ENCODE measurements around the gene STK40. TPM values are rescaled to one million over a fixed set of nuclear protein-coding genes. Genes with fewer than 3 reads are reported as not detected.
A peak's percentile ranks its signal among the peaks of the same experiment; 100 is the strongest.

The STK40 gene
- total and polyA plus RNA-seq, 4 donors: 33.2 to 95.7 (median 49.7) TPM

DNA sequence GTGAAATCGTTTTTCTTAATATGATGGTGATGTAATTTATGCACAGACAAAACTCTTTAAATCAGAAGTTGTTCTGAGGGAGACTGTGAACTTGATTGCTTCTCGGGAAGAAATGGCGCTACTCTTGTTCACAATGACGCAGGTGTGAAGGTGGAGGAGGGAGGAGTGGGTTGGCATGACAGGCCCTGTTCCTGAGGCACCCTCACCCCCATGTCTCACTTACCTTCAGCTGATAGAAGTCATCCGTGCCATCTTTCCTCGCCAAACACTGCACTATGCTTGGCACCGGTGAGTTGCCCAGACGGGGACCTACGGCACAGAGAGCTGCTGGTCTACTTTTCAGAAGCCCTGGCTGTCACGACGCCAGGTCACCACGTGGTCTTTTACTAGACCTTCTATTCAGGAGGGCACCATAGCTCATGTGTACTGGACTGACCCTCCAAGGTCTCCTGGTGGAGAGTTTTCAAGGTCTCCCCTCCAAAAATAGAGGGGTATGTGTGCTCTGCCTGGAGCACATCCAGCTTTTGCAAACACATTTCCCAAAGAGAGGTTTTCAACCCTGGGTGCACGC is 27.1 kb downstream of the STK40 start:
- Histone ChIP-seq H3K27me3 (ENCODE audit: control insufficient read depth in 1 of 2, insufficient read depth in 2 of 2, low read length in 1 of 2) (no peaks in the 10 kb centered on the region), H3K36me3 (ENCODE audit: control insufficient read depth in 1 of 2, insufficient read depth in 2 of 2, low read length in 1 of 2) (peaks cover 3 to 9% of the 10 kb centered on the region in 2 donors), H3K4me1 (ENCODE audit: control insufficient read depth in 1 of 2, insufficient read depth in 2 of 2, low read length in 2 of 2) (no peaks in the 10 kb centered on the region), H3K9me3 (ENCODE audit: control insufficient read depth, low read length) (no peaks in the 10 kb centered on the region), H3K27ac (ENCODE audit: low read depth in 1 of 2, low read length in 2 of 2) (no peak overlapping the region), H3K4me3 (ENCODE audit: low read length in 2 of 2) (no peak overlapping the region)
- WGBS, 2 donors: 88 to 89% methylated on average over 13 of the region's 13 CpGs
- intact Hi-C loops (cut with DNase I): no loop called here
- DNase-seq (no peak), ATAC-seq (ENCODE audit: low FRiP score) (no peak)

DNA sequence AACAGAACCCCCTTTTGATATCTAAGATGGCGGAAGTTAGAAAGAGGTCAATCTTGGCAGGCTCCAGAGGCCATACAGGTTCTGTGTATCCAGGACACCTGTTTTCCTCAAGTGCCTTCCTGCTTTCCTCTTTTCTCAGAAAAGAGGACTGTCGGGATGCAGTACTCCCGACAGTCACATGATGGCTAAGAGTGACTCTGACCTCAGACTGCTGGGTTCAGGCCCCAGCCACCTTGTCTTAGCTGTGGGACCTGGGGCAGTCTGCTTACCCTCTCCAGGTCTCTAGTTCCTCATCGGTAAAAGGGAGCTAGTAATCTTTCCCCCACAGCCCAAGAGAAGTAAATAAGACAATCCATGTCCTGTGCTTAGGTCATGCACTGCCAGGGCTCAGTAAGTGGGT is 29.9 kb downstream of the STK40 start:
- Histone ChIP-seq H3K4me1 (ENCODE audit: control insufficient read depth in 1 of 2, insufficient read depth in 2 of 2, low read length in 2 of 2) (peaks cover 0 to 2% of the 10 kb centered on the region in 2 donors), H3K4me3 (ENCODE audit: low read length in 2 of 2) (no peak overlapping the region), H3K36me3 (ENCODE audit: control insufficient read depth in 1 of 2, insufficient read depth in 2 of 2, low read length in 1 of 2) (peaks cover 3 to 9% of the 10 kb centered on the region in 2 donors), H3K27ac (ENCODE audit: low read depth in 1 of 2, low read length in 2 of 2) (no peak overlapping the region), H3K27me3 (ENCODE audit: control insufficient read depth in 1 of 2, insufficient read depth in 2 of 2, low read length in 1 of 2) (no peaks in the 10 kb centered on the region), H3K9me3 (ENCODE audit: control insufficient read depth, low read length) (no peaks in the 10 kb centered on the region)
- WGBS, 2 donors: 74 to 76% methylated on average over 4 of the region's 4 CpGs
- intact Hi-C loops (cut with DNase I): no loop called here
- no peak for DNase-seq
- ATAC-seq (ENCODE audit: low FRiP score): no peak

GRCh38 chr1:36354486-36354885 is 31.2 kb downstream of the STK40 start:
- WGBS, 2 donors: 86 to 89% methylated on average over 11 of the region's 11 CpGs
- Histone ChIP-seq H3K27ac (ENCODE audit: low read depth in 1 of 2, low read length in 2 of 2) (no peak overlapping the region), H3K27me3 (ENCODE audit: control insufficient read depth in 1 of 2, insufficient read depth in 2 of 2, low read length in 1 of 2) (no peaks in the 10 kb centered on the region), H3K36me3 (ENCODE audit: control insufficient read depth in 1 of 2, insufficient read depth in 2 of 2, low read length in 1 of 2) (peaks cover 3 to 9% of the 10 kb centered on the region in 2 donors), H3K4me1 (ENCODE audit: control insufficient read depth in 1 of 2, insufficient read depth in 2 of 2, low read length in 2 of 2) (peaks cover 0 to 2% of the 10 kb centered on the region in 2 donors), H3K4me3 (ENCODE audit: low read length in 2 of 2) (no peak overlapping the region), H3K9me3 (ENCODE audit: control insufficient read depth, low read length) (no peaks in the 10 kb centered on the region)
- no peak for ATAC-seq (ENCODE audit: low FRiP score)
- intact Hi-C loops (cut with DNase I): loop anchor here in 1 of 2 donors (5.0 kb wide), 1 partner anchor 33 kb away; the partner anchor contains the start of gene STK40
- DNase-seq: no peak

GRCh38 chr1:36352910-36353878 is 32.5 kb downstream of the STK40 start:
- intact Hi-C loops (cut with DNase I): loop anchor here in 1 of 2 donors (5.0 kb wide), 1 partner anchor 34 kb away; the partner anchor contains the start of gene STK40
- DNase-seq: no peak
- Histone ChIP-seq H3K9me3 (ENCODE audit: control insufficient read depth, low read length) (no peaks in the 10 kb centered on the region), H3K27me3 (ENCODE audit: control insufficient read depth in 1 of 2, insufficient read depth in 2 of 2, low read length in 1 of 2) (no peaks in the 10 kb centered on the region), H3K27ac (ENCODE audit: low read depth in 1 of 2, low read length in 2 of 2) (peak overlapping the region; percentile 5 to 92), H3K4me1 (ENCODE audit: control insufficient read depth in 1 of 2, insufficient read depth in 2 of 2, low read length in 2 of 2) (peaks cover 0 to 2% of the 10 kb centered on the region in 2 donors), H3K4me3 (ENCODE audit: low read length in 2 of 2) (no peak overlapping the region), H3K36me3 (ENCODE audit: control insufficient read depth in 1 of 2, insufficient read depth in 2 of 2, low read length in 1 of 2) (peaks cover 0 to 9% of the 10 kb centered on the region in 2 donors)
- no peak for ATAC-seq (ENCODE audit: low FRiP score)
- WGBS, 2 donors: 72 to 77% methylated on average over 15 of the region's 15 CpGs

- WGBS, 2 donors: 62 to 63% methylated on average over 13 of the region's 13 CpGs
- Histone ChIP-seq H3K4me3 (ENCODE audit: low read length in 2 of 2) (no peak overlapping the region), H3K9me3 (ENCODE audit: control insufficient read depth, low read length) (no peaks in the 10 kb centered on the region), H3K4me1 (ENCODE audit: control insufficient read depth in 1 of 2, insufficient read depth in 2 of 2, low read length in 2 of 2) (peaks cover 0 to 2% of the 10 kb centered on the region in 2 donors), H3K27me3 (ENCODE audit: control insufficient read depth in 1 of 2, insufficient read depth in 2 of 2, low read length in 1 of 2) (no peaks in the 10 kb centered on the region), H3K27ac (ENCODE audit: low read depth in 1 of 2, low read length in 2 of 2) (peak overlapping the region; percentile 6 to 92), H3K36me3 (ENCODE audit: control insufficient read depth in 1 of 2, insufficient read depth in 2 of 2, low read length in 1 of 2) (peaks cover 0 to 6% of the 10 kb centered on the region in 2 donors)
- intact Hi-C loops (cut with DNase I): loop anchor here in 1 of 2 donors (5.0 kb wide), 1 partner anchor 35 kb away; the partner anchor contains the start of gene STK40
- no peak for ATAC-seq (ENCODE audit: low FRiP score)
- no peak for DNase-seq
Measured at GRCh38 chr1:36352125-36352909, 33.4 kb downstream of the STK40 start.

- ATAC-seq (ENCODE audit: low FRiP score) (peak; percentile 46), DNase-seq (peak; percentile 74 to 84)
- Histone ChIP-seq H3K27ac (ENCODE audit: low read depth in 1 of 2, low read length in 2 of 2) (peak overlapping the region; percentile 25 to 92), H3K9me3 (ENCODE audit: control insufficient read depth, low read length) (no peaks in the 10 kb centered on the region), H3K4me3 (ENCODE audit: low read length in 2 of 2) (no peak overlapping the region), H3K36me3 (ENCODE audit: control insufficient read depth in 1 of 2, insufficient read depth in 2 of 2, low read length in 1 of 2) (peaks cover 0 to 3% of the 10 kb centered on the region in 2 donors), H3K27me3 (ENCODE audit: control insufficient read depth in 1 of 2, insufficient read depth in 2 of 2, low read length in 1 of 2) (no peaks in the 10 kb centered on the region), H3K4me1 (ENCODE audit: control insufficient read depth in 1 of 2, insufficient read depth in 2 of 2, low read length in 2 of 2) (peaks cover 0 to 2% of the 10 kb centered on the region in 2 donors)
- intact Hi-C loops (cut with DNase I): loop anchor here in 1 of 2 donors (5.0 kb wide), 1 partner anchor 36 kb away; the partner anchor contains the start of gene STK40
- WGBS, 2 donors: 6 to 14% methylated on average over 14 of the region's 14 CpGs
Measured at GRCh38 chr1:36351227-36351977, 34.3 kb downstream of the STK40 start.

GRCh38 chr1:36350659-36351226 is 35.0 kb downstream of the STK40 start:
- H3K4me1 ChIP-seq (ENCODE audit: control insufficient read depth in 1 of 2, insufficient read depth in 2 of 2, low read length in 2 of 2): peaks cover 0 to 2% of the 10 kb centered on the region in 2 donors
- H3K36me3 ChIP-seq (ENCODE audit: control insufficient read depth in 1 of 2, insufficient read depth in 2 of 2, low read length in 1 of 2): peaks cover 0 to 3% of the 10 kb centered on the region in 2 donors
- WGBS, 2 donors: 1 to 3% methylated on average over 13 of the region's 13 CpGs
- no peaks in the 10 kb centered on the region for H3K9me3 ChIP-seq (ENCODE audit: control insufficient read depth, low read length)
- no peaks in the 10 kb centered on the region for H3K27me3 ChIP-seq (ENCODE audit: control insufficient read depth in 1 of 2, insufficient read depth in 2 of 2, low read length in 1 of 2)
- peak overlapping the region; percentile 64 to 92 for H3K27ac ChIP-seq (ENCODE audit: low read depth in 1 of 2, low read length in 2 of 2)
- intact Hi-C loops (cut with DNase I): loop anchor here in 1 of 2 donors (5.0 kb wide), 1 partner anchor 37 kb away; the partner anchor contains the start of gene STK40
- DNase-seq (peak; percentile 81 to 84), ATAC-seq (ENCODE audit: low FRiP score) (peak; percentile 90)
- H3K4me3 ChIP-seq (ENCODE audit: low read length in 2 of 2): no peak overlapping the region

Data from aorta (tissue), 5 donors.